ENCODE measurements around the gene GJA3.

The GJA3 gene

DNA sequence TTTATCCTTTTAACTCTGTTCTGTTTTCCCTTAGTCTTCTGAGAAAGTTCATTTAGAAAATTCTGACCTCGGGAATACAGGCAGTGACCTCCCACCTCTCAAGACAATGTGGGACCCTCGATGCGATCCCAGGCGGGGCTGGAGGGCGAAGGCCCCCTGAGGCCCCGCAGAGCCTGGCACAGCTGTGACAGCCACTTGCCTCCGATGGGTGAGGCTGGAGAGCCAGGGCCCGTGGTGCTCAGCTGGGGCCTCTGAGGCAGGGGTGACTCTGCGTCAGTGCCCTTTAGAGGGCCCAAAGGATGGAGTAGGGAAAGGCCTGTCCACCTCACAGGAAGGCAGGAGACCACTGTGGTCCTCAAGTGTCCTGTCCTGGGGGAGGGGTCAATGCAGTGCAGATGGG lies 10.3 kb downstream of the GJA3 start:
- no peak for DNase-seq

DNA sequence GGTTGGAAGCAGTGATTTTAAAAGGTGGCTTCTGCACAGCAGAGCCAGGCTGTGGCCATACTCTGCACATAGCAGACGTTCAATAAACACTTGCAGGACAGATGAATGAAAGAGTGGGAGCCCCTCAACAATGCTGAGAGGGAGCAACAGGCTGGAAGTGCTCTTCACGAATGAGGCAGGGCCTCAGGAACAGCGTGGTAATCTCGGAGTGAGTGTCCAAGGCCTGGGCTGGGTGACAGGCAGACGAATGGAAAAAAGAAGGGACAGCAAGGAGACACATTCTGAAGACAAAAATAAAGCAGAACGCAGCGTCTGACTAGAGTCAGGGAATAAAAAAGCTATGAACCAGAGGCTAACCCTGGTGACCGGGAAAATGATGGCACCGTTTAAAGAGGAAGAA lies 11.1 kb downstream of the GJA3 start:
- DNase-seq: no peak

DNA sequence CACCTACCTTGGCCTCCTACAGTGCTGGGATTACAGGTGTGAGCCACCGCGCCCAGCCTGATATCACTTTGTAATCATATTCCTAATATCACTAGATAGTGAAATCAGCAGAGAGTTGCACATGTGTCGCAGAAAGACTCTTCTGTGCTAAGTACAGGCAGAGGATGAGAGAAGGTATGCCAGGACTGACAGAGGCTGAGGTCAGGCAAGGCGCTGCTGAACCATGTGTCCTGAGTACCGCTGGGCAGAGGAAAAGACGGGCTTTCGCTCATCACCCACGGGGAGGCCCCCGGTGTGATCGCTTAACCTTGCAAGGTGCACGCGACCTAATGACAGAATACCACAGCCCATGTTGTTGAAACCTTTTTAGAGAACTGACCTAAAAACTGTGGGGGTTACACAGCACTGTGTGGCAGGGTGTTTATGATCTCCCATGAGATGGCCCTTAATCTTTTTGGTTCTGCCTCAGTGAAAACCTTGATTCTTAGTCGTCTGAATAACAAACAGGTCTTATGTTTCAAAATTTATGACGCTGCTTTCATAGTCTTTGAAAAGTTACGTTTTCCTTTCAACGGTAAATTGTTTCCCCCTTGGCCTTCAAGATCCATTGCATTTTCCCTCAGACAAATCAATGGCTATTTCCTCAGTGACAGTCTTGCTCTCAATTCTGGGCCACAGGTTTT lies 12.2 kb downstream of the GJA3 start:
- no peak for DNase-seq

GRCh38 chr13:20146381-20146780 lies 14.5 kb downstream of the GJA3 start:
- DNase-seq: no peak

GRCh38 chr13:20145521-20145920 lies 15.3 kb downstream of the GJA3 start:
- no peak for DNase-seq

DNA sequence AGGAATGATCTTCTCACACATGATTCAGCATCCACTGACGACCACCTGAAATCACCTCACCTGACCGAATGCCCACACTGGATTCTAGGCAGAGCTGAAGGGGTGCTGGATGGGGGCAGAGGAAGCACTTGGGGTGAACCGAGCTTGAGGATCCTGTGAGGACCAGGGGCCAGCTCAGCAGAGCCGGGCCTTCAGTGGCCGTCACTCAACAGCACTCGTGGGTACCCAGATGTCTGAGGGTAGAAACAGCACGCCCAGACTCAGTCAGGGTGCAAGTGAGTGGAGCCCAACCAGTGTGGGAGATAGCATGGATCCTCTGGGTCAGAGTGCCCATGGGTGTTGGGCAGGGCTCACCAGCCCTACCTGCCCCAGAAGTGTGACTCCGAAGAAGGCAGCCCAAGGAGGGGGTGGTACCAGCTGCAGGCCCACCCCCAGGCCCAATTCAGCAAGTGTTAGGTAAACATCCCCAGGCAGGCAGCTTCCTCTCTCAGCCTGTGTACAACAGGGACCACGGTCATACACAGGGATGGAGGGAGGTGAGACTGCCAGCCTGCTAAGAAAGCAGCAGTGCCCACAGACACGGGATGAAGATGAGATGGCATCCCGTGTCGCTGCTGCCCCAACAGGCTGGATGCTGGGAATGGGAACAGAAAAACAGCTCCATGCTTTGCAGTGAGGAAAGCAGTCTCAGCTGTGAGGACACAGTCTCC lies 16.6 kb downstream of the GJA3 start:
- no peak for DNase-seq

DNA sequence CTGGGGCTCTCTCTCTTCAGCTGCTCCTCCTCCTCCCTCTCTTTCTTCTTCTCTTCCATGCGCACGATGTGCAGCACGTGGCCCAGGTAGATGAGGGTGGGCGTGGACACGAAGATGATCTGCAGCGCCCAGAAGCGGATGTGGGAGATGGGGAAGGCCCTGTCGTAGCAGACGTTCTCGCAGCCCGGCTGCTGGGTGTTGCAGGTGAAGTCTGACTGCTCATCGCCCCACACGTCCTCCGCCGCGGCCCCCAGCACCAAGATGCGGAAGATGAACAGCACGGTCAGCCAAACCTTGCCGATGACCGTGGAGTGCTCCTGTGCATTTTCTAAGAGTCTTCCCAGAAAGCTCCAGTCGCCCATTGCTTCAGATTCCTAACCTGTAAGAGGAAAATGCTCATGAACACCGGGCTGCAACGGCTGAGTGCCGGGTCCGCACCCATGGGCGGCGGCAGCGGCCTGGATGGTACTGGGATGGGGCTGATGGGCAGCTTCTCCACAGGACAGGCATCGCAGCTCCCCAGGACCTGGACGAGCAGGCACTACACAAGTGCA lies 17.8 kb downstream of the GJA3 start:
- DNase-seq: no peak

DNA sequence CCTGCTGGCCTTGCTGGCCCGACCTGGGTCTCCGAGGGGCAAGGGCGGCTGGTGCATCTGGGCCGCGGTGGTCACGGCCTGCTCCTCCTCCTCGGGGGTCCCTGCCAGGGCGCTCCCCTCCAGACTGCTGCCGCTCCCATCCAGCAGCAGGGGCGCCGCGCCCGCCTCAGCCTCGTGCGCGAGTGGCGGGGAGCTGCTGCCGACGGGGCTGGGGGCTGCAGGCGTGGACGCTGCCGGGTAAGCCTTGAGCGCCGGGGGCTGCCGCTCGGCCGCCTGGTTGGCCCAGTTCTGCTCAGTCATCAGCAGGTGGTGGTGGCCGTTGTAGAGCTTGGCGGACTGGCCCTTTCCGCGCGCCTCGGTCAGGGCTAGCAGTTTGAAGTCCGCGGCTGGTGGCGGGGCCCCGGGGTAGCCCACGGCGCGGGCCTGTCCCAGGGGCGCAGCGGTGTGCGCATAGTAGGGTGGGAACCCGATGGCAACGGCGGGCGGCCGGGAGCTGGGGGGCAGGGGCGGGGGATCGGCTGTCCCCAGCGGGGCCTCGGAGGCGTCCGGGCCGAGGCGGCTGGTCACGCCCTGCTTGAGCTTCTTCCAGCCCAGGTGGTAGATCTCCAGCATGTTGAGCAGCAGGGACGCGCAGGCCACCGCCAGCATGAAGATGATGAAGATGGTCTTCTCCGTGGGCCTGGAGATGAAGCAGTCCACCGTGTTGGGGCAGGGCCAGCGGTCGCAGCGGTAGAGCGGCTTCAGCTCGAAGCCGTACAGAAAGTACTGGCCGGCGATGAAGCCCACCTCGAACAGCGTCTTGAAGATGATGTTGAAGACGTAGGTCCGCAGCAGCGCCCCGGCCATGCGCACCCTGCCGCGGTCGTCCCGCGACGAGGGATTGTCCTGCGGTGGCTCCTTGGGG lies 18.6 kb downstream of the GJA3 start:
- DNase-seq: no peak

DNA sequence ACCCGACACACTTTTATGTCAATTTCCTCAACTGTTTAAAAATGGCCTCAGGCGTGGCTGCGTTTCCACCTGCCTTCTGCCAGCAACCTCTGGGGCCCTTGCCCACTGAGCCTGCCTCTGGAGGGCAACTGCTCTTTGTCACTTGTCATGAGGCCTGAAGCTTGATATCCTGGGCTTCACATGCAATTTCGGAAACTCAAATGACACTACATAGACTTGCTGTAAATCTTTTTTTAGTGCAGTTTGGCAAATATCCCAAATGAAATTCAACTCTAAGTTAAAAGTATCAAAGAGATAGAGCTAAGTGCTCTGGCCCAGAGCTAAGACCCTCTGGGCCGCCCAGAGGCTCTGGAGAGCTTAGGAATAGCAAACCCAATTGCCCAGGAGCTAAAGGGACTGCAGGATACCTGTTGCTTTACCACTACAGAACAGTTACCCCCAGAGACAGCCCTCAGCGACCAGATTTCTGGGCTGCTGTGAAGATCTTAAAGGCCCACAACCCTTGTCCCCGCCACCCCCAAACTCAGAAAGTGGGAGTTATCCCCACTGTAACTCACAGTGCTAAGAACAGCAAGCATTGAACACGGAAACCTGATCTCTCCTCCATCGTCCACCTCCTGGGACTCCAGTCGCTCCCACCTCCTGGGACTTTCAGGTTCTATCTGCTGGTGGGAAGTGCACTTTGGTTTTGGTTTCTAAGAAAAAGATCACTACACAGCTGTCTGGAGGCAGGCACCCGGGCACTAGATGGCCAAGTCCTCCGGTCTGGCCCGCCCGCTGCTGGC lies 19.4 kb downstream of the GJA3 start:
- no peak for DNase-seq

- no peak for DNase-seq
Measured at GRCh38 chr13:20140487-20140886, 20.4 kb downstream of the GJA3 start.

GRCh38 chr13:20137875-20138274 lies 23.0 kb downstream of the GJA3 start:
- no peak for DNase-seq

DNA sequence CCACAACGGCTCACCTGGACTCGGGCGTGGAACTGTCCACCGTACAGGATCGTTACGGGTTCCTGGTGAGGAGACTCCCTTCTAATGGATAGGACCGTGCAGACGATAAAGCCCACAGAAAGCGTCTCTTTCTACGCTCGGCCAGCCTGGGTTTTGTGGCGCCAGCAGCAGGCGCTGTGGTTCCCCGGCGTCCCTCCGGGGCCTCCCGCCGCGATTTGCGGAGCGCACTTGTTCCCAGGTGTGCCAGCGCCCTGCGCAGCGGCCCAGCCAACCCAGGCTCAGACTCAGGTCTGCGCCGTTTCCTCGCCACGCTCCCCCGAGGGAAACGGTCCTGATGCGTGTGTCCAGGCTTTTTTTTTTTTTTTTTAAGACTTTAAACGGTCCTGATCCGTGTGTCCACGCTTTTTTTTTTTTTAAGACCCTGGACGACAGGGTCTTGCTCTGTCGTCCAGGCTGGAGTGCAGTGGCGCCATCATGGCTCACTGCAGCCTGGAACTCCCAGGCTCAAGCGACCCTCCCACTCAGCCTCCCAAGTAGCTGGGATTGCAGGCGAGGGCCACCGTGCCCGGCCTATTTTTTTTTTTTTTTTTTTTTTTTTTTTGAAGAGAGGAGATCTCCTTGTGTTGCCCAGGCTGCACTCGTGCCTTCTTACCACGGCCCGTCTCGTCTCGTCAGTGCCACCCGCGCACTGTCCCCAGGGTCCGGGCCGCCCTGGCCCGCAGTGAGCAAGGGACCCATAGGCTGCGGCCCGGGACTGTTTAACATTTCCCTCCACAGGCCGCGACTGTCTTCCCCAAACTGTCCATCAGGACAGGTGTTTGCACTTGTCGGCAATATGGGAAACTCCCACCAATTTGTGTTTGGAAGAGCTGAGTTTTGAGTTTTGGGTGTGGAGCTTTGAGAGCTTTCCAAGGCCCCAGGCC lies 23.8 kb downstream of the GJA3 start:
- DNase-seq: no peak

GRCh38 chr13:20134732-20135131 lies 26.1 kb downstream of the GJA3 start:
- DNase-seq: no peak

DNA sequence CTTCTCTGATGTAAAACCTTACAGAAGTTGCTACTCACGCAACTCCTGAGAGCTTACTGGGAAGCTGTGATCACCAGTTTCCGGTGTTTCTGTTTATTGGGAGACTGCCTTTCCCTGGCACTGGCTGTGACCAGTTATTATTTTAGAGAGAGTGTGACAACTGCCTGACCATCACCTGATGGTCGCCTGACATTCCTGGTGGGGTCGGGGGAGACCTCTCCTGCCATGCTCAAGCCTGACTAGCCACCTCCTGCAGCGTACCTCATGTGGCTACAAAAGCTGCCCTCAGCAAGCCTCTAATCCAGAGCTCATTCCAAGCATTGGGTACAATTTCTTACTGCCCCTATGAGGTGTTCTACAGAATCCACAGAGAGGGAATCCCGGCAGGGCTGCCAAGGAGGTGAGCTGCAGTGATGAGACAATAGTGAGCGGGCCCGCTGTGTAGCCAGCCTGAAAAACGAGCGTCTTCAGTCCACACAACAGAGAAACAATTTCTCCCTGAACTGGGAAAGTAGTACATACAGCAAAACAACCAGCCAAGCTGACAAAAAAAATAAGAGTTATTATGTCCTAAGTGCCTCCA lies 28.7 kb downstream of the GJA3 start:
- no peak for DNase-seq

GRCh38 chr13:20131057-20131832 lies 29.6 kb downstream of the GJA3 start:
- DNase-seq: no peak

- DNase-seq: no peak
Measured at GRCh38 chr13:20130652-20131051, 30.2 kb downstream of the GJA3 start.

DNA sequence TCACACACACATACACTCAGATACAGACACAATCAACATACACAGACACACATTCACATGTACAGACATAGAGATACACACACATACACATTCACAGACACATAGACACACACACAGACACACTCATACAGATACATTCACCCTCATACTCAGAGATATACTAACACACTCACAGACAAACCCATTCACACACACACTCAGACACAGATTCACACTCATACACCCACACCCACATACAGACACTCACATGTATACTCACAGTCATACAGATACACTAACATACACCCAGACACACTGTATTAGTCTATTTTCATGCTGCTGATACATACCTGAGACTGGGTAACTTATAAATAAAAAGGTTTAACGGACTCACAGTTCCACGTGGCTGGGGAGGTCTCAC lies 30.8 kb downstream of the GJA3 start:
- no peak for DNase-seq

DNA sequence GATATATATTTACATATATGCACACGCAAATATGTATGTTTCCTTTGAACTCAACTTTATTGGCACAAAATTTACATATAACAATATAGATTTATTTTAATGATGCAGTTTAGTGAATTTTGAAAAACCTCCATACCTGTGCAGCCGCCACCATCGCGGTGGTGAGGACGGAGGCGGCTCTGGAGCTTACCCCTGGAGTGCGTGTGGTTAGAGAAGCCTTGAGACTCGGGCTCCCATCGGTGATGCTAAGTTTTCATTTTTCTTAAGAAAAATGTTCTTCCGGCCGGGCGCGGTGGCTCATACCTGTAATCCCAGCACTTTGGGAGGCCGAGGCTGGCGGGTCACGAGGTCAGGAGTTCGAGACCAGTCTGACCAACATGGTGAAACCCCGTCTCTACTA lies 31.8 kb downstream of the GJA3 start:
- DNase-seq: no peak

DNA sequence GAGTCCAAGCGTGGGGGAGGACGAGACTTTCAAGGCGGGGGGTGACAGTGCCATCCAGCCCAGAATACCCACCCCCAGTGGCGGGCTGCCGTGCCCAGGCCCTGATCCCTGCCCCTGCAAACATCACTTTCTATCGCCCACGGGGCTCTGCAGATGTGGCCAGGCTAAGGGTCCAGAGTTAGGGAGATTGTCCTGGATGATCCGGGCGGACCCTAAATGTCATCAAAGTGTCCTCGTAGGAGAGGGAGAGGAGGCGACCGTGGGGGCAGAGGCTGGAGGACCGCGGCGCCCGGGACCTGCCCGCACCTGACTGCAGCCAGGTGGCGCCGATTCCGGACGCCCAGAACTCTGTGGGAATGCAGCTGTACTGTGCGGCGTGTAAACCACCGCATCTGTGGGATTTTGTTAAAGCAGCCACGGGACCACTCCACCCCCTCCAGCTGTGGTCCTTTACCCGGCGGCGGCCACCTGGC lies 32.4 kb downstream of the GJA3 start:
- DNase-seq: no peak
